ENCODE data around the gene SCGB3A1. TPM values are rescaled to one million over a fixed set of nuclear protein-coding genes. Genes with fewer than 3 reads are reported as not detected.

Gene SCGB3A1
- total RNA-seq, 1 experiment from 2014 or later, result not detected

GRCh38 chr5:180593446-180594206 is 2.3 kb upstream of the SCGB3A1 start:
- no peak for DNase-seq
- Histone ChIP-seq H3K4me3 (no peak overlapping the region), H3K27ac (no peak overlapping the region), H3K9me3 (replicated peaks) (no peaks in the 10 kb centered on the region), H3K36me3 (no peaks in the 10 kb centered on the region), H3K27me3 (no peaks in the 10 kb centered on the region), H3K4me1 (no peaks in the 10 kb centered on the region)

DNA sequence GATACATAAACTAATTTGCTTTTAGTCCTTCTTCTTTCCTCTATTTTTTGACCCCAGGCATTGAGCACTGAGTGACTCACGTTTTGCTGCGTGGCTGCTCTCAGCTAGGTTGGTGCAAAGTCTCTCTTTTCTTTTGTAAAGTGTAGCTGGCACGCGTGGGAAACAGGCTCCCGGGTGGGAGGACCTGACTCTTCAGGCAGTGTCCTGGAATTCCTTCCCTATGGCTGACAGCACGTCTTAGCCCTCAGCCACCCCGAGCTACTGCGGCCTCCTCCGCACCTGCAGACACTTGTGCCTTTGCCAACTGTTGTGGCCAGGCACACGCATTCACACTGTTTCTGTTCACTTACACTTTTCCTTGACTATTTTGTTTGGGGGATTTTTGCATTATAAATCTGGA is 877 bp upstream of the SCGB3A1 start:
- DNase-seq, result no peak
- Histone ChIP-seq H3K4me3 (no peak overlapping the region), H3K36me3 (no peaks in the 10 kb centered on the region), H3K27ac (no peak overlapping the region), H3K27me3 (no peaks in the 10 kb centered on the region), H3K9me3 (replicated peaks) (no peaks in the 10 kb centered on the region), H3K4me1 (no peaks in the 10 kb centered on the region)

GRCh38 chr5:180590543-180591310 is 572 bp downstream of the SCGB3A1 start:
- no peaks in the 10 kb centered on the region for H3K9me3 ChIP-seq (replicated peaks)
- no peak for DNase-seq
- H3K27me3 ChIP-seq, result no peaks in the 10 kb centered on the region
- no peak overlapping the region for H3K27ac ChIP-seq
- no peaks in the 10 kb centered on the region for H3K36me3 ChIP-seq
- H3K4me3 ChIP-seq, result no peak overlapping the region
- no peaks in the 10 kb centered on the region for H3K4me1 ChIP-seq

DNA sequence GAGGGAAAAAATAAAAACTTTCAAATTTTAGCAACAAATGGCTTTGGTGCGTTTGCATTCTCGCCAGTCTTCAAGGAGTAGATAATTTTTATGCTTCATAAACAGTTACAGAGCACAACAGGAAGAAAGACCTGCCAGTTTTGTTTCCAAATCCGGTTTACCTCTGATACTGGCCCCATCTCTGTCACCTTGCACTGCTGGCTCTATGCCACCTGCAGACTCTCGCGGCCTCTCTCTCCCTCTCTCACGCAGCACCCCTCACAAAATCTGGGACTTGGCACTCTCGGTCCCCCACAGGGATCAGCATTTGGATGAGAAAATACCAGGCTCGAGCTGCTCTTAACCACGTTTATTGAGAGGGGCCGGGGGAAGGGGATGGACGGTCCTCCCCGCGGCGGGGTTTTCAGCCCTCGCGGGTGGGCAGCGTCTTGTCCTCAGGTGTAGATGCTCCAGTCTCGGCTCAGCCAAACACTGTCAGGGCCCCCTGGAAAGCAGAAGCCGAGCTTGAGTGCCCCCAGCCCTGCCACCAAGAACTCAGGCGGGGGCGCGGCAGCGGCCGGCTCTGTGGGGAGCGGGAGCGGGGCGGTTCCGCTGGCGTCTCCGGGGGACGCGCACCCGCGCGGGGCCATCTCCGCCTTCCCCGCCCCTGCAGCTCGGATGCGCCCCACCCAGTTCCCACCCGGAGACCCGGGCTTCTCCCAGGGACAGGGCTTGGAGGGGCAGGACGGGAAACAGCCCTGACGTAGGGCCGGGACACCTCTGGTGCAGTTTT is 1.3 kb downstream of the SCGB3A1 start:
- DNase-seq, result no peak
- H3K27ac ChIP-seq, result no peak overlapping the region
- H3K27me3 ChIP-seq, result no peaks in the 10 kb centered on the region
- no peaks in the 10 kb centered on the region for H3K4me1 ChIP-seq
- H3K36me3 ChIP-seq, result no peaks in the 10 kb centered on the region
- no peak overlapping the region for H3K4me3 ChIP-seq
- no peaks in the 10 kb centered on the region for H3K9me3 ChIP-seq (replicated peaks)

GRCh38 chr5:180586870-180587269 is 4.4 kb downstream of the SCGB3A1 start:
- no peak overlapping the region for H3K27ac ChIP-seq
- no peaks in the 10 kb centered on the region for H3K27me3 ChIP-seq
- H3K4me3 ChIP-seq, result no peak overlapping the region
- no peaks in the 10 kb centered on the region for H3K36me3 ChIP-seq
- no peaks in the 10 kb centered on the region for H3K9me3 ChIP-seq (replicated peaks)
- no peak for DNase-seq
- H3K4me1 ChIP-seq, result no peaks in the 10 kb centered on the region

DNA sequence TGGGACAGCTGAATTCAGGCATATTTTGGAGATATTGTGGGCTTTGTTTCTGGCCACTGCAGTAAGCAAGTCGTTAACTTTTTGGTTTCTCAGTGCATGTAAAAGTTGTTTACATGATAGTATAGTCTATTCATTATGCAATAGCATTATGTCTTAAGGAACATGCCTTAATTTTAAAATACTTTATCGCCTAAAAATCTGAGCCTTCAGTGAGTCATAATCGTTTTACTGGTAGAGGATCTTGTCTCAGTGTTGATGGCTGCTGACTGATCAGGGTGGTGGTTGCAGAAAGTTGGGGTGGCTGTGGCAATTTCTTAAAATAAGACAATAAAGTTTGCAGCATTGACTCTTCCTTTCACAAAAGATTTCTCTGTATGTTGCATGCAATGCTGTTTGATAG is 5.1 kb downstream of the SCGB3A1 start:
- no peaks in the 10 kb centered on the region for H3K9me3 ChIP-seq (replicated peaks)
- no peak for DNase-seq

GRCh38 chr5:180583738-180584137 is 7.6 kb downstream of the SCGB3A1 start:
- 0 out of 2 replicates have a peak, but pooled peaks cover 4% of the 10 kb centered on the region for H3K9me3 ChIP-seq (replicated peaks)
- H3K36me3 ChIP-seq, result no peaks in the 10 kb centered on the region
- no peak overlapping the region for H3K4me3 ChIP-seq
- H3K27me3 ChIP-seq, result no peaks in the 10 kb centered on the region
- DNase-seq, result no peak
- H3K27ac ChIP-seq, result no peak overlapping the region
- H3K4me1 ChIP-seq, result no peaks in the 10 kb centered on the region

More for the DNA sequence above, 5.1 kb downstream of the SCGB3A1 start:
- Histone ChIP-seq H3K36me3 (no peaks in the 10 kb centered on the region), H3K4me1 (no peaks in the 10 kb centered on the region), H3K27ac (no peak overlapping the region), H3K27me3 (no peaks in the 10 kb centered on the region), H3K4me3 (no peak overlapping the region)

DNA sequence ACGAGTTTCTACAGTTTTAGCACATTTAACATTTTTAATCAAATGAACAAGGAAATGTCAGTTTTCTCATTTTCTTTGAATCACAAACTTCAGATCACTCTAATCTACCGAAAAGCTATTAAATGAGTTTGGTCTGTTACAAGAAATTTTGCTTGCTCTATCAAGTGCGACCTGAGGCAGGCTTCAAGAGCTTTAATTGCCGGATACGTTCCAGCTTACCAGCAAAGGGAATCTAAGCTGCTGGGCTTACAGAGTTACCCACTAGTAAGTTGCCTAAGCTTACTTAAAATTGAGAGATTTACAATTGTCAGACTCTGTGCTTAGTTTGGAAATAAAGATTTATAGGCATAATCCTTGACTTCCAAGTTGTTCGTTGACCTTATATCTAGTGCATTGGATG is 10.6 kb downstream of the SCGB3A1 start:
- H3K9me3 ChIP-seq (replicated peaks), result 0 out of 2 replicates have a peak, but pooled peaks cover 4% of the 10 kb centered on the region
- H3K27ac ChIP-seq, result no peak overlapping the region
- DNase-seq, result no peak
- H3K4me1 ChIP-seq, result no peaks in the 10 kb centered on the region
- H3K4me3 ChIP-seq, result no peak overlapping the region
- H3K36me3 ChIP-seq, result peaks cover 25% of the 10 kb centered on the region
- H3K27me3 ChIP-seq, result no peaks in the 10 kb centered on the region

- Histone ChIP-seq H3K36me3 (peaks cover 72% of the 10 kb centered on the region), H3K4me1 (no peaks in the 10 kb centered on the region), H3K4me3 (no peak overlapping the region), H3K27ac (no peak overlapping the region), H3K27me3 (no peaks in the 10 kb centered on the region), H3K9me3 (replicated peaks) (0 out of 2 replicates have a peak, but pooled peaks cover under 1% of the 10 kb centered on the region)
- no peak for DNase-seq
Measured at GRCh38 chr5:180575571-180575970, 15.7 kb downstream of the SCGB3A1 start.

DNA sequence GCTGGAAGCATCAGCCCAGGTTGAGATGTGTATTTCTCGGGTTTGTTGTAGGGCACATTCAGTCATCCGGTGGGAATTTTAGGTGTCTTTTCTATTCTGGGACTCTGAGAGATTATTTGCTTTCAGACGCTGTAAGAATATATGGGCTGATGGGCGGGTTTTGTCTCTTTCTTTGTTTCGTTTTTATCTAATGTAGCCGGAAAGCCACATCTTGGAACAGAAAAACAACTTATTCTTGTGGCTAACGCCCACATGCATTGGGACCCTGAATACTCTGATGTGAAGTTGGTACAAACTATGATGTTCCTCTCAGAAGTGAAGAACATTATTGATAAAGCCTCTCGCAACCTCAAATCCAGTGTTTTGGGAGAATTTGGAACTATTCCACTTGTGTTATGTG is 22.4 kb downstream of the SCGB3A1 start:
- DNase-seq, result no peak
- Histone ChIP-seq H3K4me3 (no peak overlapping the region), H3K27me3 (no peaks in the 10 kb centered on the region), H3K27ac (no peak overlapping the region), H3K9me3 (replicated peaks) (peaks cover 4% of the 10 kb centered on the region; the same call in 1 of the 2 replicates), H3K36me3 (peaks cover 88% of the 10 kb centered on the region), H3K4me1 (no peaks in the 10 kb centered on the region)

DNA sequence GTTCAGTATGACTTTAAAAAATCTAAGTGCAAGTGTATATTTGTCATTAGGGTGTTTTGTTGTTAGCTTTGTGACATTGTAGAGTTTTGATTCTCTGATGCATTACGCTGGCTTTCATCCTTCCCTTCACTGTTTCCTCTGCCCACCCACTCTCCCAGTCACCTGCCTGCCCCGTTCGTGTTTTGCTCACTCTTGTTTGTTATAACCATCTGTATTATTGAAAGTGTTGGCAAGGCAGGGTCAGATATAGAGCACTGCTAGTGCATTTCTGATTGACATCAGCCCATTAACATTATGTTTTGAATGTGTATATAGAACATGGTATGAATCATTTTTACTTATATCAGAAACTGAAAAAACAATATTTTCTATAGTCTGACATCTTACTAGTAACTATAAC is 27.3 kb downstream of the SCGB3A1 start:
- Histone ChIP-seq H3K27me3 (no peaks in the 10 kb centered on the region), H3K27ac (no peak overlapping the region), H3K4me1 (no peaks in the 10 kb centered on the region), H3K4me3 (no peak overlapping the region), H3K9me3 (replicated peaks) (peaks cover 4% of the 10 kb centered on the region; the same call in 1 of the 2 replicates), H3K36me3 (peaks cover 61% of the 10 kb centered on the region)
- DNase-seq, result no peak

DNA sequence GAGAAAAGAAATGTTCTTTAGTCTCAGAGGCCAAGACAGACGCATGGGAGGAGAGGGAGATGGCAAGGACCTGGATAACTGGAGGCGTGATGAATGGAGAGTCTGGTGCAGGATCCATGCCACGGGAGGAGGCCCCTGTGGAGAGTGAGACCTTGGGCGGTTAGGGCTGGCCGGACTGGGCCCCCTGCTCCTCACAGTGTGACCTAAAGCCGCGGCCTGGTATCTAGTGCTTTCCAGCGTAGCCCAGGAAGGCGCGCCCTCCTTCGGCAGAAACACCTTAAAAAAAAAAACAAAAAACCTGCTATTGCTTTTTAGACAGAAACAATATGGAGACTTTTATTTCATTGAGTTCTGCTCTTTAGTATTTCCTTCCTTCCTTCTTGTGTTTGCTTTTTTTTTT is 33.1 kb downstream of the SCGB3A1 start:
- Histone ChIP-seq H3K4me1 (no peaks in the 10 kb centered on the region), H3K27me3 (no peaks in the 10 kb centered on the region), H3K27ac (no peak overlapping the region)

DNA sequence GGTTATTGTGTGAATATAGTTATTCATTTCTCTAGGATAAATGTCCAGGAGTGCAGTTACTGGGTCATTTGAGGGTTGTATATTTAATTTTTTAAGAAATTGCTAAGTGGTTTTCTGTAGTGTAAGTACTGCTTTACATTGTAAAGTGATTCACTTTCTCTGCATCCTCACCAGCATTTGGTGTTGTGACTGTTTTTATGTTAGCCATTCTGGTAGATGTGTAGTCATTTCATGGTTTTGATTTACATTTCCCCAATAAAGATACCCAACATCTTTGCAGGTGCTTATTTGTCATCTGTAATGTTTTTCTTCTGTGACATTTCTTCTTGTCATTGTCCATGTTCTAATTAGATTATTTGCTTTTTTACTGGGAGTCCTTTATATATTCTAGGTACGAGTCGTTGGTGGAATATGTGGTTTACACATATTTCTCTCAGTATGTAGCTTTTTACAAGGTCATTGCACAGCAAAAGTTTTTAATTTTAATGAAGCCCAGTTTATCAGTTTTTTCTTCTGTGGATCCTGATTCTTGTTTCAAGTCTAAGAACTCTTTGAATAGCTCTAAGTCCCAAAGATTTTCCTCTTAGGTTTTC is 34.0 kb downstream of the SCGB3A1 start:
- no peaks in the 10 kb centered on the region for H3K9me3 ChIP-seq (replicated peaks)
- H3K27me3 ChIP-seq, result no peaks in the 10 kb centered on the region
- H3K4me1 ChIP-seq, result no peaks in the 10 kb centered on the region
- peaks cover 26% of the 10 kb centered on the region for H3K36me3 ChIP-seq
- no peak overlapping the region for H3K27ac ChIP-seq
- H3K4me3 ChIP-seq, result no peak overlapping the region
- no peak for DNase-seq

More for the DNA sequence above, 33.1 kb downstream of the SCGB3A1 start:
- DNase-seq, result no peak
- no peaks in the 10 kb centered on the region for H3K9me3 ChIP-seq (replicated peaks)
- H3K36me3 ChIP-seq, result peaks cover 26% of the 10 kb centered on the region
- no peak overlapping the region for H3K4me3 ChIP-seq

DNA sequence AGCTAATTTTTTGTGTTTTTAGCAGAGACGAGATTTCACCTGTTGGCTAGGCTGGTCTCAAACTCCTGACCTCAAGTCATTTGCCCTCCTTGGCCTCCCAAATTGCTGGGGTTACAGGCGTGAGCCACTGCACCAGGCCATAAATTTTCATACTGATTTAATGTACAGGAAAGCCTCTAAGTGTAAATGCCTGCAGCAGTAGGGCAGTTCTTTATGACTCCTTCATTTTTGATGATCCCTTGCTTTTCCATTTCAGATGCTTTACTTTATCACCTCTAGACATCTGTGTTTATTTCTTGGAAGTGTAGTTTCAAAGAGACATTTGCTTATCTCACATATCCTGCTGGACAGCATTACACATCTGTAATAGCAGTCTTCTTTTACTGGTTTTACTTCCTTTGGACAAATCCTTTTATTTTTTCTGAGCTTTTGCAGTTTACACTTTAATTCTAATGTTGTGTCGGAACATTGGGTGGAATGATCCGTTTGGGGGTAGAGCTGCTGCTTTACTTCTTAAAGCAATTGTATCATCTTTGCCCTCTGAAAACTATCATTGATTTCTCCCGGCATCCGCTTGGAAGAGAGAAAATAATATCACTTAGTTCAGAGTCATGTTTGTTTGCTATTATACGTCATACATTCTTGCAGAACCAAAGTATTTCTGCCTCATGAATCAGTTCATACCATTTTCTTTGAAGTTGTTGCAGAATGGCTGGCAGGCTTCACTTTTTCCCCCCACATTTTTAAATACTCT is 36.0 kb downstream of the SCGB3A1 start:
- Histone ChIP-seq H3K36me3 (peaks cover 40% of the 10 kb centered on the region), H3K27ac (no peak overlapping the region), H3K4me1 (no peaks in the 10 kb centered on the region), H3K4me3 (no peak overlapping the region), H3K9me3 (replicated peaks) (no peaks in the 10 kb centered on the region), H3K27me3 (no peaks in the 10 kb centered on the region)
- no peak for DNase-seq
